ENCODE results near the gene NDUFC1.

DNA sequence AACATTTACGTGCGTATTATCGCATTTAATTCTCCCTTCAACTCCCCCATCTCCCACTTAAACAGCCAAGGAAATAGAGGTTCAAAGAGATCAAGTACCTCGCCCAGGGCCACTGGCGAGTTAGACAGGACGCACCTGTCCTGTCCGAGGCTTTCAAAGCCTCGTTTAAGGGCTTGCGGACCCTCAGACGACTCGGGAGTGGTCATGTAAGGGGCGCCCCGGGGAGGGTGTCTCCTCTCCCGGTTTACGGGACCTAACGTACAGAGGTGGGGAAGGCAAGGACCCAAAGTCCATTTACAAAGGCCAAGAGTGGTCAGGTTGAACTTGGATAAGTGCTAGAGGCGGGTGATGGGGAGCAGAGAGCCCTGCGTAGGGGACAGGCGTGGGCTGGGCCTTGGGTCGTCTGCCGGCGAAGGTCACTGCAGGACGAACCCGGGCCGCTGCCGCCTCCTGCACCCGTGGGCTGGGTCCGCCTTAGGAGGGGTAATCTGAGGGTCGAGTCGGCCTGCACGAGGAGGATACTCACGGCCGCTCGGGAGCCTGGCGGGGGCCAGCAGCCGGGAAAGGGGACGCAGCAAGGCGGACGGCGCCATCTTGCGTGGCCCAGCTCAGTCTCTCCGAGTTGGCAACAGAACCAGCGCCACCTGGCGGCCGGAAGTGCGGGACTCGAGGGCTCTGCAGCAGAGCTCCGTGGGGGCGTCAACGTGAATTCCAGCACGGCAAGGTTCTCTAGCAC lies 6.9 kb downstream of the NDUFC1 start:
- TF ChIP-seq POLR2A (IDR thresholded peaks at IDR 0.05; ENCODE audit: low read depth, low read length) (peak; percentile 83), MYC (IDR thresholded peaks at IDR 0.05; ENCODE audit: low read depth, low read length) (no peak)
